ENCODE measurements around the gene CX3CR1.

- no peak for TF ChIP-seq POLR2AphosphoS5 (IDR thresholded peaks at IDR 0.05)
- TF ChIP-seq, protein P1, sequence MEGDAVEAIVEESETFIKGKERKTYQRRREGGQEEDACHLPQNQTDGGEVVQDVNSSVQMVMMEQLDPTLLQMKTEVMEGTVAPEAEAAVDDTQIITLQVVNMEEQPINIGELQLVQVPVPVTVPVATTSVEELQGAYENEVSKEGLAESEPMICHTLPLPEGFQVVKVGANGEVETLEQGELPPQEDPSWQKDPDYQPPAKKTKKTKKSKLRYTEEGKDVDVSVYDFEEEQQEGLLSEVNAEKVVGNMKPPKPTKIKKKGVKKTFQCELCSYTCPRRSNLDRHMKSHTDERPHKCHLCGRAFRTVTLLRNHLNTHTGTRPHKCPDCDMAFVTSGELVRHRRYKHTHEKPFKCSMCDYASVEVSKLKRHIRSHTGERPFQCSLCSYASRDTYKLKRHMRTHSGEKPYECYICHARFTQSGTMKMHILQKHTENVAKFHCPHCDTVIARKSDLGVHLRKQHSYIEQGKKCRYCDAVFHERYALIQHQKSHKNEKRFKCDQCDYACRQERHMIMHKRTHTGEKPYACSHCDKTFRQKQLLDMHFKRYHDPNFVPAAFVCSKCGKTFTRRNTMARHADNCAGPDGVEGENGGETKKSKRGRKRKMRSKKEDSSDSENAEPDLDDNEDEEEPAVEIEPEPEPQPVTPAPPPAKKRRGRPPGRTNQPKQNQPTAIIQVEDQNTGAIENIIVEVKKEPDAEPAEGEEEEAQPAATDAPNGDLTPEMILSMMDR (IDR thresholded peaks at IDR 0.05): no peak
- no peak for TF ChIP-seq EP300 (IDR thresholded peaks at IDR 0.05)
These were observed 39.4 kb upstream of the CX3CR1 start for GRCh38 chr3:39319249-39319648.
